HepG2 (cell line): ENCODE data around the gene RRBP1. TPM values are rescaled to one million over a fixed set of nuclear protein-coding genes. Genes with fewer than 3 reads are reported as not detected.

Source experiments
- CEBPB ChIP-seq: IDR thresholded peaks from 2 replicates; pipeline ENCODE4 v1.6.1; 2011; ENCODE audit warnings: low read depth, low read length, improper control_type of control experiment, borderline replicate concordance
- HNRNPH1 ChIP-seq: fragments of 200-400 bp; formaldehyde crosslinking; optimal IDR thresholded peaks from 2 replicates; pipeline ENCODE3; 2017; ENCODE audit warnings: mild to moderate bottlenecking, low read depth, low read length
- IKZF1 ChIP-seq: fragments of 450-650 bp; IDR thresholded peaks from 2 replicates; pipeline ENCODE4 v1.7.1; 2016
- ISL2 ChIP-seq: sonication (generic); formaldehyde crosslinking; IDR thresholded peaks from 2 replicates; pipeline ENCODE4 v1.5.0; 2020; ENCODE audit warnings: missing genetic modification reagents
- KLF9 ChIP-seq: IDR thresholded peaks from 2 replicates; pipeline ENCODE4 v1.6.1; 2016; ENCODE audit warnings: low read depth
- MAFF ChIP-seq: IDR thresholded peaks from 2 replicates; pipeline ENCODE4 v1.6.1; 2011; ENCODE audit warnings: low read depth, low read length, improper control_type of control experiment
- MAZ ChIP-seq, 2 experiments: sonication (generic) in 1 of 2; formaldehyde crosslinking in 1 of 2; IDR thresholded peaks; 2 replicates each; pipeline versions ENCODE4 v1.5.0 to v1.6.1; 2012 to 2020; ENCODE audit warnings: low read depth in 2 of 2, mild to moderate bottlenecking in 2 of 2, borderline replicate concordance in 1 of 2, improper control_type of control experiment in 1 of 2, low read length in 1 of 2, missing genetic modification reagents in 1 of 2, moderate library complexity in 1 of 2
- MTF1 ChIP-seq: sonication (generic); formaldehyde crosslinking; IDR thresholded peaks from 2 replicates; pipeline ENCODE4 v1.5.0; 2020; ENCODE audit warnings: missing genetic modification reagents
- NFE2L1 ChIP-seq: sonication (generic); formaldehyde crosslinking; IDR thresholded peaks from 2 replicates; pipeline ENCODE4 v1.4.0; 2020; ENCODE audit warnings: missing genetic modification reagents, mild to moderate bottlenecking, borderline replicate concordance
- SETDB1 ChIP-seq: sonication (generic); formaldehyde crosslinking; IDR thresholded peaks from 2 replicates; pipeline ENCODE4 v1.5.1; 2020; ENCODE audit warnings: missing genetic modification reagents, mild to moderate bottlenecking, borderline replicate concordance
- SP2 ChIP-seq: sonication (generic); formaldehyde crosslinking; IDR thresholded peaks from 2 replicates; pipeline ENCODE4 v1.5.1; 2020; ENCODE audit warnings: mild to moderate bottlenecking, missing genetic modification reagents
- ZBTB21 ChIP-seq: sonication (generic); formaldehyde crosslinking; IDR thresholded peaks from 2 replicates; pipeline ENCODE4 v1.4.0; 2020; ENCODE audit warnings: missing genetic modification reagents
- ZNF143 ChIP-seq: sonication (generic); formaldehyde crosslinking; IDR thresholded peaks from 2 replicates; pipeline ENCODE4 v1.4.0; 2020; ENCODE audit warnings: missing genetic modification reagents
- ZNF441 ChIP-seq: sonication (generic); formaldehyde crosslinking; IDR thresholded peaks from 2 replicates; pipeline ENCODE4 v1.7.0; 2021; ENCODE audit warnings: missing genetic modification reagents, borderline replicate concordance
- ZNF891 ChIP-seq: sonication (generic); formaldehyde crosslinking; IDR thresholded peaks from 2 replicates; pipeline ENCODE4 v1.5.0; 2020; ENCODE audit warnings: mild to moderate bottlenecking, missing genetic modification reagents
- polyA plus RNA-seq, 8 experiments: library from polyadenylated mRNA; depleted of rRNA in 3 of 8; stranded (reverse) in 7 of 8; unstranded in 1 of 8; fragments of >200 nt; fragmentation: Illumina TruSeq in 4 of 8; extraction: Trizol in 4 of 8; gene quantifications; 2 replicates each; pipeline versions ENCODE4 v1.2.1 to v1.2.3, GENCODE V29; 2011 to 2016; ENCODE audit warnings: low read depth in 4 of 8, missing spikeins in 1 of 8, mixed read lengths in 1 of 8; ENCODE audit not compliant: insufficient read depth in 1 of 8
- total RNA-seq, 5 experiments: library from RNA; depleted of rRNA; stranded (reverse); fragments of >200 nt; fragmentation: Illumina TruSeq; extraction: Trizol; gene quantifications; 2 replicates each; pipeline ENCODE4 v1.2.3, GENCODE V29; 2016; ENCODE audit warnings: low read depth in 1 of 5
- TF ChIP-seq, protein P1 (sequence below): sonication (generic); formaldehyde crosslinking; IDR thresholded peaks from 2 replicates; pipeline ENCODE4 v1.4.0; 2020; ENCODE audit warnings: missing genetic modification reagents
- TF ChIP-seq, protein P2 (sequence below): sonication (generic); formaldehyde crosslinking; IDR thresholded peaks from 2 replicates; pipeline ENCODE4 v1.4.0; 2020; ENCODE audit warnings: missing genetic modification reagents, borderline replicate concordance
- TF ChIP-seq, protein P3 (sequence below): sonication (generic); formaldehyde crosslinking; IDR thresholded peaks from 2 replicates; pipeline ENCODE4 v1.8.1; 2022; ENCODE audit warnings: mild to moderate bottlenecking, missing genetic modification reagents
- TF ChIP-seq, protein P4 (sequence below): IDR thresholded peaks from 2 replicates; pipeline ENCODE4 v1.6.1; 2016; ENCODE audit warnings: missing compliant biosample characterization, missing genetic modification reagents, borderline replicate concordance

Gene RRBP1
- total and polyA plus RNA-seq, 2 of the 13 experiments (the other 11 are each of a cell fraction or from before 2014, with no cell fraction given) = 150 to 222 TPM

DNA sequence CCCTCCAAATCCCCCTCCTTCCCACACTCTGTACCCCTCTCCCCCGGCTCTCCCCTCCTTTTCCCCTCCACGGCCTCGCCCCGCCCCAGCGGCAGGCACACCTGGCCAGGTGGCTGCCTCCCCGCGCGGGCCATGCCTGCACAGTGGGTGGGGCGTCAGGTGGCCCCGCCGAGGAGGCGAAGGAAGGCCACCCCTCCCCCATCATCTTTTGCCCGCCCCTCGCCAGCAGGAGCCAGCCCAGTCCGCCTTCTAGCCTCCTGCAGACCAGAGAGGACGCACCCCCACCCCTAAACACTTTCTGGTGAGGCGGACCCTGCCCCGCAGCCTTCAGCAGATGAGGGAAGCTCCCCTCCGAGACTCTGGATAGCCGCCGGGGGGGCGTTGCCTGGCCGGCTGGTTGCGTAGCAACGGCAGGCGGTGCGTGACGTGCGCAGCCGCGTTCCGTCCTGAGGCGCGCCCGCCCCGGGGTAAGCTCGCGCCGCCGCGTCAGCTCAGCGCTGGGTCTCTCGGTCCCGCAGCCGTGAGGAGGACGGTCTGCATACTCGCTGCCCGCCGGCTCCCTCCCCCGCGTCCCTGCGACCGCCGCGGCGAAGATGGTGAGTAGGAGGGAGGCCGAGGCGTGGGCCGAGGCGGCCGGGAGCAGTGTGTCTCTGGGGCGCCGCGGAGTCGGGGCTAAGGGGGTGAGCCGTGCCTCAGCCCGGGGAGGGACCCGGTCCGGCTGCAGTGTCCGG, 112.3 kb downstream of the RRBP1 start, which contains the start of gene DSTN (continued):
- TF ChIP-seq, protein P1, sequence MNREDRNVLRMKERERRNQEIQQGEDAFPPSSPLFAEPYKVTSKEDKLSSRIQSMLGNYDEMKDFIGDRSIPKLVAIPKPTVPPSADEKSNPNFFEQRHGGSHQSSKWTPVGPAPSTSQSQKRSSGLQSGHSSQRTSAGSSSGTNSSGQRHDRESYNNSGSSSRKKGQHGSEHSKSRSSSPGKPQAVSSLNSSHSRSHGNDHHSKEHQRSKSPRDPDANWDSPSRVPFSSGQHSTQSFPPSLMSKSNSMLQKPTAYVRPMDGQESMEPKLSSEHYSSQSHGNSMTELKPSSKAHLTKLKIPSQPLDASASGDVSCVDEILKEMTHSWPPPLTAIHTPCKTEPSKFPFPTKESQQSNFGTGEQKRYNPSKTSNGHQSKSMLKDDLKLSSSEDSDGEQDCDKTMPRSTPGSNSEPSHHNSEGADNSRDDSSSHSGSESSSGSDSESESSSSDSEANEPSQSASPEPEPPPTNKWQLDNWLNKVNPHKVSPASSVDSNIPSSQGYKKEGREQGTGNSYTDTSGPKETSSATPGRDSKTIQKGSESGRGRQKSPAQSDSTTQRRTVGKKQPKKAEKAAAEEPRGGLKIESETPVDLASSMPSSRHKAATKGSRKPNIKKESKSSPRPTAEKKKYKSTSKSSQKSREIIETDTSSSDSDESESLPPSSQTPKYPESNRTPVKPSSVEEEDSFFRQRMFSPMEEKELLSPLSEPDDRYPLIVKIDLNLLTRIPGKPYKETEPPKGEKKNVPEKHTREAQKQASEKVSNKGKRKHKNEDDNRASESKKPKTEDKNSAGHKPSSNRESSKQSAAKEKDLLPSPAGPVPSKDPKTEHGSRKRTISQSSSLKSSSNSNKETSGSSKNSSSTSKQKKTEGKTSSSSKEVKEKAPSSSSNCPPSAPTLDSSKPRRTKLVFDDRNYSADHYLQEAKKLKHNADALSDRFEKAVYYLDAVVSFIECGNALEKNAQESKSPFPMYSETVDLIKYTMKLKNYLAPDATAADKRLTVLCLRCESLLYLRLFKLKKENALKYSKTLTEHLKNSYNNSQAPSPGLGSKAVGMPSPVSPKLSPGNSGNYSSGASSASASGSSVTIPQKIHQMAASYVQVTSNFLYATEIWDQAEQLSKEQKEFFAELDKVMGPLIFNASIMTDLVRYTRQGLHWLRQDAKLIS (CRISPR knock-in tag) = no peak
- peak; percentile 79; the same call in 1 of the 2 replicates for TF ChIP-seq NFE2L1
- TF ChIP-seq MAFF = no peak
- no peak for TF ChIP-seq CEBPB
- TF ChIP-seq KLF9 (CRISPR knock-in tag) = no peak
- TF ChIP-seq ZNF143 (CRISPR knock-in tag) = 0 out of 2 replicates have a peak, but pooled peaks have one; percentile 9
- TF ChIP-seq, protein P2, sequence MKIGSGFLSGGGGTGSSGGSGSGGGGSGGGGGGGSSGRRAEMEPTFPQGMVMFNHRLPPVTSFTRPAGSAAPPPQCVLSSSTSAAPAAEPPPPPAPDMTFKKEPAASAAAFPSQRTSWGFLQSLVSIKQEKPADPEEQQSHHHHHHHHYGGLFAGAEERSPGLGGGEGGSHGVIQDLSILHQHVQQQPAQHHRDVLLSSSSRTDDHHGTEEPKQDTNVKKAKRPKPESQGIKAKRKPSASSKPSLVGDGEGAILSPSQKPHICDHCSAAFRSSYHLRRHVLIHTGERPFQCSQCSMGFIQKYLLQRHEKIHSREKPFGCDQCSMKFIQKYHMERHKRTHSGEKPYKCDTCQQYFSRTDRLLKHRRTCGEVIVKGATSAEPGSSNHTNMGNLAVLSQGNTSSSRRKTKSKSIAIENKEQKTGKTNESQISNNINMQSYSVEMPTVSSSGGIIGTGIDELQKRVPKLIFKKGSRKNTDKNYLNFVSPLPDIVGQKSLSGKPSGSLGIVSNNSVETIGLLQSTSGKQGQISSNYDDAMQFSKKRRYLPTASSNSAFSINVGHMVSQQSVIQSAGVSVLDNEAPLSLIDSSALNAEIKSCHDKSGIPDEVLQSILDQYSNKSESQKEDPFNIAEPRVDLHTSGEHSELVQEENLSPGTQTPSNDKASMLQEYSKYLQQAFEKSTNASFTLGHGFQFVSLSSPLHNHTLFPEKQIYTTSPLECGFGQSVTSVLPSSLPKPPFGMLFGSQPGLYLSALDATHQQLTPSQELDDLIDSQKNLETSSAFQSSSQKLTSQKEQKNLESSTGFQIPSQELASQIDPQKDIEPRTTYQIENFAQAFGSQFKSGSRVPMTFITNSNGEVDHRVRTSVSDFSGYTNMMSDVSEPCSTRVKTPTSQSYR (CRISPR knock-in tag) = peak; percentile 75
- 0 out of 2 replicates have a peak, but pooled peaks have one; percentile 29 for TF ChIP-seq ZNF441 (CRISPR knock-in tag)
- no peak; the same call in 1 of the 2 replicates for TF ChIP-seq ISL2 (CRISPR knock-in tag)
- TF ChIP-seq MTF1 (CRISPR knock-in tag) = no peak
- TF ChIP-seq, protein P3, sequence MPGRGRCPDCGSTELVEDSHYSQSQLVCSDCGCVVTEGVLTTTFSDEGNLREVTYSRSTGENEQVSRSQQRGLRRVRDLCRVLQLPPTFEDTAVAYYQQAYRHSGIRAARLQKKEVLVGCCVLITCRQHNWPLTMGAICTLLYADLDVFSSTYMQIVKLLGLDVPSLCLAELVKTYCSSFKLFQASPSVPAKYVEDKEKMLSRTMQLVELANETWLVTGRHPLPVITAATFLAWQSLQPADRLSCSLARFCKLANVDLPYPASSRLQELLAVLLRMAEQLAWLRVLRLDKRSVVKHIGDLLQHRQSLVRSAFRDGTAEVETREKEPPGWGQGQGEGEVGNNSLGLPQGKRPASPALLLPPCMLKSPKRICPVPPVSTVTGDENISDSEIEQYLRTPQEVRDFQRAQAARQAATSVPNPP (CRISPR knock-in tag) = peak; percentile 74; the same call in 1 of the 2 replicates
- peak; percentile 58; the same call in 1 of the 2 replicates for TF ChIP-seq SP2 (CRISPR knock-in tag)
- TF ChIP-seq, protein P4, sequence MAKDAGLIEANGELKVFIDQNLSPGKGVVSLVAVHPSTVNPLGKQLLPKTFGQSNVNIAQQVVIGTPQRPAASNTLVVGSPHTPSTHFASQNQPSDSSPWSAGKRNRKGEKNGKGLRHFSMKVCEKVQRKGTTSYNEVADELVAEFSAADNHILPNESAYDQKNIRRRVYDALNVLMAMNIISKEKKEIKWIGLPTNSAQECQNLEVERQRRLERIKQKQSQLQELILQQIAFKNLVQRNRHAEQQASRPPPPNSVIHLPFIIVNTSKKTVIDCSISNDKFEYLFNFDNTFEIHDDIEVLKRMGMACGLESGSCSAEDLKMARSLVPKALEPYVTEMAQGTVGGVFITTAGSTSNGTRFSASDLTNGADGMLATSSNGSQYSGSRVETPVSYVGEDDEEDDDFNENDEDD (CRISPR knock-in tag) = peak; percentile 43; the same call in 1 of the 2 replicates
- no peak for TF ChIP-seq SETDB1
- no peak; the same call in 1 of the 2 replicates for TF ChIP-seq MAZ (IDR thresholded peaks at IDR 0.05; ENCODE audit: borderline replicate concordance, low read depth, low read length)
- peak; percentile 78; the same call in 1 of the 2 replicates for TF ChIP-seq MAZ (CRISPR knock-in tag; IDR thresholded peaks at IDR 0.05; ENCODE audit: low read depth)
- TF ChIP-seq HNRNPH1 = no peak
- no peak for TF ChIP-seq ZBTB21 (CRISPR knock-in tag)
- peak; percentile 83; the same call in 1 of the 2 replicates for TF ChIP-seq ZNF891 (CRISPR knock-in tag)
- no peak for TF ChIP-seq IKZF1
